ENCODE data around the gene CBR1.
"Not testable (repeated sequence)": the region's sequence is repeated elsewhere in the genome, so short reads cannot be mapped to it uniquely, and the experiment has no call there.

The CBR1 gene

DNA sequence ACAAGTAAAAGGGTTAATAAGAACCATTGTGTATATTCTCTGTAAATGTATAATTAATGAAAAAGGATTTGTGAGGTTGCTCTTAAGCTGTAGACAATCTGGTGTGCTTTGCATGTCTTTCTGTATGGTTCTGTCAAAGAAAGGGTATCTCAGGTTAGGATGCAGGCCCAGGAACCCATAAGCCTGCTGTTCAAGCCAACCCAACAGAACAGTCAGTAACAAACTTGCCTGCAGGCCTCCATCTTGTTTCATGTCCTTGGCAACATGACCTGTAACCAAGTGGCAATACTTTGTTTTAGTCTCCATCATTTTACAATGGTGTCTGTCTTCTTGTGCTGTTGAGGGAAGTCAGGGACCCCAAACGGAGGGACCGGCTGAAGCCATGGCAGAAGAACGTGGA lies 29.2 kb downstream of the CBR1 start:
- no peak overlapping the region for H3K4me3 ChIP-seq (ENCODE audit: extremely low read depth, insufficient read depth, low read length, poor library complexity, severe bottlenecking)
- no peak overlapping the region for H3K27ac ChIP-seq (ENCODE audit: low read depth, low read length, severe bottlenecking)
- no peaks in the 10 kb centered on the region for H3K36me3 ChIP-seq (ENCODE audit: control insufficient read depth, insufficient read depth, low read length)
- H3K4me1 ChIP-seq (ENCODE audit: control insufficient read depth, insufficient read depth, low read length, poor library complexity, severe bottlenecking) = peaks cover 5% of the 10 kb centered on the region
- no CpG with 5 or more reads among the region's 3 CpGs for WGBS, 2 experiments (ENCODE audit: insufficient coverage in 2 of 2)
- peaks cover 12% of the 10 kb centered on the region for H3K9me3 ChIP-seq (ENCODE audit: control insufficient read depth, low read length)

DNA sequence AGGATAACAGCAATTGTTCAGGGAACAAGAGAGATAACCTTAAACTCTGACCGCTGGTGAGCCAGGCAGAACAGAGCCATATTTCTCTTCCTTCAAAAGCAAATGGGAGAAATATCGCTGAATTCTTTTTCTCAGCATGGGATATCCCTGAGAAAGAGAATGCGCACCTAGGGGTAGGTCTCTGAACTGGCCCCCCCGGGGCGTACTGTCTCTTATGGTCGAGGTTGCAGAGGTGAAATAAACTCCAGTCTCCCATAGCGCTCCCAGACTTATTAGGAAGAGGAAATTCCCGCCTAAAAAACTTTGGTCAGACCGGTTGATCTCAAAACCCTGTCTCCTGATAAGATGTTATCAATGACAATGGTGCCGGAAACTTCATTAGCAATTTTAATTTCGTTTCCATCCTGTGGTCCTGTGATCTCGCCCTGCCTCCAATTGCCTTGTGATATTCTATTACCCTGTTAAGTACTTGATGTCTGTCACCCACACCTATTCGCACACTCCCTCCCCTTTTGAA lies 29.9 kb downstream of the CBR1 start:
- H3K27ac ChIP-seq (ENCODE audit: low read depth, low read length, severe bottlenecking); H3K4me3 ChIP-seq (ENCODE audit: extremely low read depth, insufficient read depth, low read length, poor library complexity, severe bottlenecking); H3K4me1 ChIP-seq (ENCODE audit: control insufficient read depth, insufficient read depth, low read length, poor library complexity, severe bottlenecking); H3K36me3 ChIP-seq (ENCODE audit: control insufficient read depth, insufficient read depth, low read length); H3K9me3 ChIP-seq (ENCODE audit: control insufficient read depth, low read length): not testable (repeated sequence)
- 38 to 40% methylated on average over 6 to 7 of the region's 13 CpGs for WGBS, 2 experiments (ENCODE audit: insufficient coverage in 2 of 2)

DNA sequence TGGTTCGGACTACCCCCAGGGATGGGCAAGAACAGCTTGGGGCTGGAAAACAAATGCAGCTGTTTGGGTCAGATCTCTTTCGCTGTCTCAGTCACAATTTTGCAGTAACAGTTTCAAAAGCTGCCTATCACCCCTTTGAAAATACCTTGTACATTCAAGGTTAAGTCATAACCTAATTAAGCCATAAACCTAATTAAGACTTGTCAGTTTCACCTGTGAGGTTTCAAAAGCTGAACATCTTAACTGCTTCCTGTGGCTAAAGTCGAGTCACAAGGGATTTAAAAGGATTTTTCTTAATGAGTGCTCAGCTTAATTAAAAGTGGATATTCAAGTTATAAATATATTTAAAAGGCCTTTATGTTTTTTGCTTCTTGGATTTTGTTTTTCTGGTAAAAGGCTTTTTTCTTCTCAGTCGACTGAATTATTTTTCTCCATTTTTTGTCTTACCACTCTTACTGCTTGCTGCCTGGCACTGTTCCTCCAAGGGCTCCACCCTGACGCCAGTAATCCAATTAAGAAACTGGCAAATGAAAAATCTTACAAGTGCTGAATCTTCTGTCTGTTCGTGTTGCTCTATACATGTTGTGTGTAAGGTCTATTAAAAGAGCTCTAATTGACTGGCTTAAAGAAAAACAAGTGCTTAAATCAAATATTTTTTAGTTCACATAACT lies 31.3 kb downstream of the CBR1 start:
- no peaks in the 10 kb centered on the region for H3K9me3 ChIP-seq (ENCODE audit: control insufficient read depth, low read length)
- 83 to 87% methylated on average over 2 of the region's 6 CpGs for WGBS, 2 experiments (ENCODE audit: insufficient coverage in 2 of 2)
- H3K27ac ChIP-seq (ENCODE audit: low read depth, low read length, severe bottlenecking) = no peak overlapping the region
- H3K4me1 ChIP-seq (ENCODE audit: control insufficient read depth, insufficient read depth, low read length, poor library complexity, severe bottlenecking) = peaks cover 5% of the 10 kb centered on the region
- no peaks in the 10 kb centered on the region for H3K36me3 ChIP-seq (ENCODE audit: control insufficient read depth, insufficient read depth, low read length)
- no peak overlapping the region for H3K4me3 ChIP-seq (ENCODE audit: extremely low read depth, insufficient read depth, low read length, poor library complexity, severe bottlenecking)

DNA sequence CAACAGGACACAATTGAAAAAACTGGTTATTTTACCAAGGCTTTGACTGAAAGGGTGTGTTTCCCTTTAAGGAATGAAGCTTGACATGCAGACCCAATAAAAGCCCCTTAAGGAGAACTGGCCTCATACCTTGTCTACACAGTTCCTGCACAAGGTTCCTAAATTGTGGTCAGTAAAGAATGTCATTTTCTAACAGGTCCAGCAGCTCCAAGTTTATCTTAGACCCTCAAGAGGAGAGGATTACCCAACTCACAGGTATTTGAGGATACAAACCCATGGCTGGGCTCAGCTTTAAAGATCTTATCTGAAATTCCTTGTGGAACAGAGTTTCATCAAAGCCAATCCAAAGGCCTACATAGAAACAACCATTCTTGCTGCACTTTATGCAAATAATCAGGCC lies 33.6 kb downstream of the CBR1 start:
- H3K36me3 ChIP-seq (ENCODE audit: control insufficient read depth, insufficient read depth, low read length) = no peaks in the 10 kb centered on the region
- H3K4me1 ChIP-seq (ENCODE audit: control insufficient read depth, insufficient read depth, low read length, poor library complexity, severe bottlenecking) = no peaks in the 10 kb centered on the region
- H3K9me3 ChIP-seq (ENCODE audit: control insufficient read depth, low read length) = no peaks in the 10 kb centered on the region
- H3K4me3 ChIP-seq (ENCODE audit: extremely low read depth, insufficient read depth, low read length, poor library complexity, severe bottlenecking) = no peak overlapping the region
- no peak overlapping the region for H3K27ac ChIP-seq (ENCODE audit: low read depth, low read length, severe bottlenecking)

DNA sequence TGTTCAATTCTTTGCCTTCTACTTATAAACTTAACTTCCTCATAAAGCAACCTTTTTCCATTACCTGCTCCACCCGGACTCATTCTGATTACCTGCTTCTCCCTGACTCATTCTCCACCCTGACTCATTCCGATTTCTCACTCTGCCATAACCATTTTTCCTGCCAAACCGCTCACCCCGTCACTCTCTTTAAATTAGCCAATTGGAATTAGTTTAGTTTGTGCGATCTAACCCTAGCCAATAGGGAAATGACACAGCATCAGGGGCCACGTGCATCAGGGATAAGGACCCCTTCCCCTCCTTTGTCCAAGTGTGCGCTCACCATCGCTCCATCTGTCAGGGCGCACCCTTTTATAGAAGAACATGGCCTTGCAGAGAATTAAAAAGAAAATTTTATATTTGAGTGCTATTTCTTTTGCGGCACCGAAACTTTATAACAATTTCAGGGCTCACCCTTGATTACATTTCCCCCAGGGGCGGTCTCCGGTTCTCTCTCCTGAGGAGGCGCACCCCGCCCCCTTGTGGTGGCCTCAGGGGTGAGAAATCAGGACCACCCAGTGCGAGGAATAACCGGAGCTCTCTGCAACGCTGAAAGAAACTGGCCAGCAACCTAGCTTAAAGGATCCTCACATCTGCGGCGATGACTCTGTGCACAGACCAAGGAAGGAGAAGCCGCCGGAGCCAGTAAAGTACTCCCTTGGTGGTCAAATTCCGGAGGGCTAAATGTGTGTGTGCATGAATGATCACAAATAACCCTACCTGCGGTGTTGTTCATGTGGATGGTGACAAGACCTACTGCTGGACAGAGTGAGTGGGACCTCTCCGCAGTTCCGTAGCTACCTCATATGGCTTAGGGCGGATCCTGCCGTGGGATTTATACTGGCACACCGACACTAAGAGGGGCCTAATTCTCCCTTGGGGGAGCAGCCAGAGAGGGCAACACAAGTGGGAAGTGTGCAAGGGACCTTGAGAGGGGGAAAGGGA lies 34.8 kb downstream of the CBR1 start:
- Histone ChIP-seq H3K4me3 (ENCODE audit: extremely low read depth, insufficient read depth, low read length, poor library complexity, severe bottlenecking) (no peak overlapping the region), H3K9me3 (ENCODE audit: control insufficient read depth, low read length) (no peaks in the 10 kb centered on the region), H3K27ac (ENCODE audit: low read depth, low read length, severe bottlenecking) (no peak overlapping the region), H3K36me3 (ENCODE audit: control insufficient read depth, insufficient read depth, low read length) (no peaks in the 10 kb centered on the region), H3K4me1 (ENCODE audit: control insufficient read depth, insufficient read depth, low read length, poor library complexity, severe bottlenecking) (no peaks in the 10 kb centered on the region)
- WGBS, 2 experiments (ENCODE audit: insufficient coverage in 2 of 2) = 80 to 83% methylated on average over 22 to 26 of the region's 29 CpGs

DNA sequence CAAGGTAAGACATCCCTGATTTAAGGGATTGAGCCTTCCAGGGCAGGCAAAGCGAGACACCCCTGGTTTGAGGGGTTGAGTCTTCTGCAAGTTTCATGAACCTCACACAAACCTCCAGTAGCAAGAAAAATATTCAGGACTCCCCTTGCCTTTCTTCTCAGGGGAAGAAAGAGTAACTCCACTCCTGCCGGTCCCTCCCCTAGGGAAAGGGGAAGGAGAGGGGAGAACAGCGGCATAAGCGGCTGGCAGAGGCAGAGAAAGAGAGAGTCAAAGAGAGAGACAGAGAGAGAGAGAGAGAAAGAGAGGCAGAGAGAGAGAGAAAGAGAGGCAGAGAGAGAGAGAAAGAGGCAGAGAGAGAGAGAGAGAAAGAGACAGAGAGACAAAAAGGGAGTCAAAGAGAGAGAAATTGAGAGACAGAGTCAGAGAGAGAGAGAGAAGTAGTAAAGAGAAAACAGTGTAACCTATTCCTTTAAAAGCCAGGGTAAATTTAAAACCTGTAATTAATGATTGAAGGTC lies 35.6 kb downstream of the CBR1 start:
- Histone ChIP-seq H3K36me3 (ENCODE audit: control insufficient read depth, insufficient read depth, low read length) (no peaks in the 10 kb centered on the region), H3K27ac (ENCODE audit: low read depth, low read length, severe bottlenecking) (no peak overlapping the region), H3K4me1 (ENCODE audit: control insufficient read depth, insufficient read depth, low read length, poor library complexity, severe bottlenecking) (no peaks in the 10 kb centered on the region), H3K4me3 (ENCODE audit: extremely low read depth, insufficient read depth, low read length, poor library complexity, severe bottlenecking) (no peak overlapping the region), H3K9me3 (ENCODE audit: control insufficient read depth, low read length) (no peaks in the 10 kb centered on the region)
- 56 to 97% methylated on average over 2 to 3 of the region's 4 CpGs for WGBS, 2 experiments (ENCODE audit: insufficient coverage in 2 of 2)

DNA sequence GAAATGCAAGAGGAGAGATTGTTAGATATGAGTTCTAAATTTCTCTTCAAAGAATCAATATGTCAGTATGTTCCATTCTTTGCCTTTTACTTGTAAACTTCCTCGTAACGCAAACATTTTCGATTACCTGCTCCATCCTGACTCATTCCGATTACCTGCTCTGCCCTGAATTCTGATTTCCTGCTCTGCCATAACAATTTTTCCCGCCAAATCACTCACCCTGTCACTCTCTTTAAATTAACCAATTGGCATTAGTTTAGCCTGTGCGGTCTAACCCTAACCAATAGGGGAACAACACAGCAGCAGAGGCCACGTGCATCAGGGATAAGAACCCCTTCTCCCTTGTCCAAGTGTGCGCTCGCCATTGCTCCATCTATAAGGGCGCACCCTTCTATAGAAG lies 40.0 kb downstream of the CBR1 start:
- no peak overlapping the region for H3K4me3 ChIP-seq (ENCODE audit: extremely low read depth, insufficient read depth, low read length, poor library complexity, severe bottlenecking)
- H3K27ac ChIP-seq (ENCODE audit: low read depth, low read length, severe bottlenecking) = no peak overlapping the region
- no peaks in the 10 kb centered on the region for H3K36me3 ChIP-seq (ENCODE audit: control insufficient read depth, insufficient read depth, low read length)
- no peaks in the 10 kb centered on the region for H3K9me3 ChIP-seq (ENCODE audit: control insufficient read depth, low read length)
- H3K4me1 ChIP-seq (ENCODE audit: control insufficient read depth, insufficient read depth, low read length, poor library complexity, severe bottlenecking) = no peaks in the 10 kb centered on the region
- WGBS, 2 experiments (ENCODE audit: insufficient coverage in 2 of 2) = 97 to 98% methylated on average over 8 of the region's 10 CpGs

DNA sequence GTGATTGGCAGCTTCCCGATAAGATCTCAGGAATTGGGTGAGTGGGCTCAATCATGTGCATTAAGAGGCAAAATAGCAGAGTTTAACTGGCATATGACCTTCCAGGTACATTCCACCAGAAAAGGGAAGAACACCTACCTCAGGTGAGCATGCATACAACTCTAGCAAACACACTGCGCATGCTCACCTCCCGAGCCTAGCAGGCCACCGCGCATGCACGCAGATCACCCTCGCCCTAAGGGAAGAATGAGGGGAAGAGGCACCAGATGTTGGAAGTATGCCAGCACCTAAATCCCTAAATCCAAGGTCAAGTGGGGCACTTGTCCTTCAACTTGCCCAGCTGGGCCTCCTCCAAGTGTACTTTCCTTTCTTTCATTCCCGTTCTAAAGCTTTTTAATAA lies 41.4 kb downstream of the CBR1 start:
- Histone ChIP-seq H3K27ac (ENCODE audit: low read depth, low read length, severe bottlenecking) (no peak overlapping the region), H3K9me3 (ENCODE audit: control insufficient read depth, low read length) (no peaks in the 10 kb centered on the region), H3K4me3 (ENCODE audit: extremely low read depth, insufficient read depth, low read length, poor library complexity, severe bottlenecking) (no peak overlapping the region), H3K36me3 (ENCODE audit: control insufficient read depth, insufficient read depth, low read length) (no peaks in the 10 kb centered on the region), H3K4me1 (ENCODE audit: control insufficient read depth, insufficient read depth, low read length, poor library complexity, severe bottlenecking) (no peaks in the 10 kb centered on the region)
- WGBS, 2 experiments (ENCODE audit: insufficient coverage in 2 of 2) = 95 to 97% methylated on average over 3 to 5 of the region's 8 CpGs

DNA sequence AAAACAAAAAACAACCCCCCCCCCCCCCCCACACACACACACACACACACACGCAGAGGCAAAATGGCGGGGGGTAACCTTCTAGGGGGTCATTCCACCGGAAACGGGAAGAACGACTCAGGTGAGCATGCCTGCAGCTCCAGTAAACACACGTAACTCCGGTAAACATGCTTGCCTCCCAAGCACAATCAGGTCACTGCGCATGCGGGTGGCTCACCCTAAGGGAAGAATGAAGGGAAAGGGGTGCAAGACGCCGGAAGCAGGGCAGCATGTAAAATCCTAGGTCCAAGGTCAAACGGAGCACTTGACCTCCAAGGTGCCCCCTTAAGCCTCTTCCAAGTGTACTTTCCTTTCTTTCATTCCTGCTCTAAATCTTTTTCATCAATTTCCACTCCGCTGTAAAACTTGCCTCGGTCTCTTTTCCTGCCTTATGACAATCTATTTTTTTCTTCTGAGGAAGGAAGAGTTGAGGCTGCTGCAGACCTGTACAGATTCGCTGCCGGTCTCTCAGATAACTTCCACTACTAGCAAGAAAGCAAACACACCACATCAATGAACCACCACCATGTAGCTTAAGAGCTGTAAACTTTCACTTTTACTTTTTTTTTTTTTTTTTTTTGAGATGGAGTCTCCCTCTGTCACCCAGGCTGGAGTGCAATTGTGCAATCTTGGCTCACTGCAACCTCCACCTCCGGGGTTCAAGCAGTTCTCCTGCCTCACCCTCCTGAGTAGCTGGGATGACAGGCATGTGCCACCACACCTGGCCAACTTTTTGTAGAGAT lies 44.0 kb downstream of the CBR1 start:
- Histone ChIP-seq H3K4me1 (ENCODE audit: control insufficient read depth, insufficient read depth, low read length, poor library complexity, severe bottlenecking) (no peaks in the 10 kb centered on the region), H3K27ac (ENCODE audit: low read depth, low read length, severe bottlenecking) (no peak overlapping the region), H3K4me3 (ENCODE audit: extremely low read depth, insufficient read depth, low read length, poor library complexity, severe bottlenecking) (no peak overlapping the region), H3K9me3 (ENCODE audit: control insufficient read depth, low read length) (no peaks in the 10 kb centered on the region), H3K36me3 (ENCODE audit: control insufficient read depth, insufficient read depth, low read length) (no peaks in the 10 kb centered on the region)
- 91 to 96% methylated on average over 10 to 12 of the region's 17 CpGs for WGBS, 2 experiments (ENCODE audit: insufficient coverage in 2 of 2)

DNA sequence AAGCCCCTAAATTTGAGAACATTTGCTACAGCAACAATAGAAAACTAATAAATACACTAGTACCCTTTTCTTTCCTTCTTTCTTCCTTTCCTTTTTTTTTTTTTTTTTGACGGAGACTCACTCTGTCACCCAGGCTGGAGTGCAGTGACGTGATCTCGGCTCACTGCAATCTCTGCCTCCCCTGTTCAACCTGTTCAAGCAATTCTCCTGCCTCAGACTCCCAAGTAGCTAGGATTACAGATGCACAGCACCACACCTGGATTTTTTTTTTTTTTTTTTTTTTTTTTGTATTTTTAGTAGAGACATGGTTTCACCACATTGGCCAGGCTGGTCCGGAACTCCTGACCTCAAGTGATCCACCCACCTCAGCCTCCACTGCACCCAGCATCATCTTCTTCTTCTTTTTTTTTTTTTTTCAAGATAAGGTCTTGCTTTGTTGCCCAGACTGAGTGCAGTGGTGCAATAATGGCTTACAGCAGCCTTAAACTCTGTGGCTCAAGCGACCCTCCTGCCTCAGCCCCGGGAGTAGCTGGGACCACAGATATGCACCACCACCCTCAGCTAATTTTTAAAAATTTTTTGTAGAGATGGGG lies 45.4 kb downstream of the CBR1 start:
- Histone ChIP-seq H3K4me1 (ENCODE audit: control insufficient read depth, insufficient read depth, low read length, poor library complexity, severe bottlenecking) (no peaks in the 10 kb centered on the region), H3K9me3 (ENCODE audit: control insufficient read depth, low read length) (no peaks in the 10 kb centered on the region), H3K4me3 (ENCODE audit: extremely low read depth, insufficient read depth, low read length, poor library complexity, severe bottlenecking) (no peak overlapping the region), H3K36me3 (ENCODE audit: control insufficient read depth, insufficient read depth, low read length) (no peaks in the 10 kb centered on the region), H3K27ac (ENCODE audit: low read depth, low read length, severe bottlenecking) (no peak overlapping the region)
- 100% methylated on average over 1 of the region's 6 CpGs; no CpG with 5 or more reads in 1 of the 2 experiments for whole genome bisulfite sequencing, 2 experiments (ENCODE audit: insufficient coverage in 2 of 2)
